Left ventricle myocardium inferior (tissue), 1 donor: Measurements from ENCODE around the gene MGME1. TPM values are rescaled to one million over a fixed set of nuclear protein-coding genes. Genes with fewer than 3 reads are reported as not detected.

Experiments
- DNase-seq: peaks from one replicate; pipeline ENCODE4 v3.0.0-alpha.2; 2020
- H3K27ac ChIP-seq: fragments of 200-600 bp; replicated peaks from 2 replicates; pipeline ENCODE4 v1.8.0; 2021
- H3K27me3 ChIP-seq: fragments of 200-600 bp; 2 replicates; pipeline ENCODE4 v1.8.0; 2021; ENCODE audit warnings: low read depth
- H3K36me3 ChIP-seq: fragments of 200-600 bp; 2 replicates; pipeline ENCODE4 v1.8.0; 2021
- H3K4me1 ChIP-seq: fragments of 200-600 bp; 2 replicates; pipeline ENCODE4 v1.8.0; 2021
- H3K4me3 ChIP-seq: fragments of 200-600 bp; 2 replicates; pipeline ENCODE4 v1.8.0; 2021; ENCODE audit warnings: mild to moderate bottlenecking, moderate library complexity
- H3K9me3 ChIP-seq: fragments of 200-600 bp; replicated peaks from 2 replicates; pipeline ENCODE4 v1.8.0; 2021
- CTCF ChIP-seq: fragments of 200-600 bp; IDR thresholded peaks from 2 replicates; pipeline ENCODE4 v1.8.0; 2021; ENCODE audit warnings: antibody characterized with exemption, mild to moderate bottlenecking, borderline replicate concordance
- intact Hi-C: fragments of 100-400 bp; cut with micrococcal nuclease; formaldehyde crosslinking; loops from one replicate; pipeline ENCODE4 v1.11.0; 2022
- total RNA-seq: library from RNA; stranded (reverse); fragmentation: NEBNext Ultra II Directional; extraction: Animal tissue kit (Norgen Biotek cat#: 25700); gene quantifications from one replicate; pipeline ENCODE4 v1.2.1, GENCODE V29; 2021
- donor health status: DM: no; HTN: yes; CAD: no; lungs with severe emphysema.

The MGME1 gene
- total RNA-seq, 1 donor from 2014 or later, result 13.6 TPM

- Histone ChIP-seq H3K9me3 (no peaks in the 10 kb centered on the region), H3K27ac (no peak overlapping the region), H3K36me3 (no peaks in the 10 kb centered on the region), H3K27me3 (peaks cover 45% of the 10 kb centered on the region), H3K4me3 (no peak overlapping the region), H3K4me1 (no peaks in the 10 kb centered on the region)
- no peak for TF ChIP-seq CTCF
- intact Hi-C loops, result no loop called here
- no peak for DNase-seq
These were observed 62.2 kb downstream of the MGME1 start for GRCh38 chr20:18031050-18031449.

DNA sequence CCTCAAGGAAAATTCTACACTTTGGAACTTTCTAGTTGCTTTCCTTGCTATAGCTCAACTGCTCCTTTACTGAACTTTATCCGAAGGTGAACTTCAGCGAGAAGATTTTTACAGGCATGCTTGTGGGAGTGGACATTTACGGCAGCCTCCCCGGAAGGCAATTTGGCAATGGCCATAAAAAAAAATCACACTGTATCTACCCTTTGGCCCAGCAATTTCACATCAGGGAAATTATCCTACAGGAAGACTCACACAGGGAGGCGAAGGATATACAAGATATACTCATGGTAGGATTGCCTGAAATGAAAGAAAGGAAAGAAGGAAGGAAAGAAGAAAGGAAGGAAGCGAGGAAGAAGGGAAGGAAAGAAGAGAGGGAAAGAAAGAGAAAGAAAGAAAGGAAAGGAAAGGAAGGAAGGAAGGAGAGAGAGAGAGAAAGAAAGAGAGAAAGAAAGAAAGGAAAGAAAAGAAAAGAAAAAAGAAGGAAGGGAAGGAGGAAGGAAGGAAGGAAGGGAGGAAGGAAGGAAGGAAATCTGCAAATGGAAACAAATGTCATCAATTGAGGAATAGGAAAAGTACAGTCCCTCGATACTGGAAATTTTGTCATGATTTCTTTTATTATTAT is 63.2 kb downstream of the MGME1 start:
- no peak for TF ChIP-seq CTCF
- H3K4me3 ChIP-seq, result no peak overlapping the region
- no peaks in the 10 kb centered on the region for H3K4me1 ChIP-seq
- H3K36me3 ChIP-seq, result no peaks in the 10 kb centered on the region
- intact Hi-C loops, result no loop called here
- H3K27ac ChIP-seq, result no peak overlapping the region
- DNase-seq, result no peak
- no peaks in the 10 kb centered on the region for H3K9me3 ChIP-seq
- peaks cover 46% of the 10 kb centered on the region for H3K27me3 ChIP-seq

GRCh38 chr20:18032977-18033892 is 64.4 kb downstream of the MGME1 start:
- H3K4me1 ChIP-seq, result no peaks in the 10 kb centered on the region
- H3K9me3 ChIP-seq, result no peaks in the 10 kb centered on the region
- H3K4me3 ChIP-seq, result no peak overlapping the region
- TF ChIP-seq CTCF, result no peak
- H3K27me3 ChIP-seq, result peaks cover 49% of the 10 kb centered on the region
- H3K36me3 ChIP-seq, result no peaks in the 10 kb centered on the region
- intact Hi-C loops, result no loop called here
- no peak for DNase-seq
- no peak overlapping the region for H3K27ac ChIP-seq

GRCh38 chr20:18034039-18034438 is 65.2 kb downstream of the MGME1 start:
- no peak overlapping the region for H3K4me3 ChIP-seq
- TF ChIP-seq CTCF, result no peak
- peaks cover 49% of the 10 kb centered on the region for H3K27me3 ChIP-seq
- H3K9me3 ChIP-seq, result no peaks in the 10 kb centered on the region
- DNase-seq, result no peak
- no peak overlapping the region for H3K27ac ChIP-seq
- intact Hi-C loops, result no loop called here
- H3K4me1 ChIP-seq, result no peaks in the 10 kb centered on the region
- no peaks in the 10 kb centered on the region for H3K36me3 ChIP-seq

DNA sequence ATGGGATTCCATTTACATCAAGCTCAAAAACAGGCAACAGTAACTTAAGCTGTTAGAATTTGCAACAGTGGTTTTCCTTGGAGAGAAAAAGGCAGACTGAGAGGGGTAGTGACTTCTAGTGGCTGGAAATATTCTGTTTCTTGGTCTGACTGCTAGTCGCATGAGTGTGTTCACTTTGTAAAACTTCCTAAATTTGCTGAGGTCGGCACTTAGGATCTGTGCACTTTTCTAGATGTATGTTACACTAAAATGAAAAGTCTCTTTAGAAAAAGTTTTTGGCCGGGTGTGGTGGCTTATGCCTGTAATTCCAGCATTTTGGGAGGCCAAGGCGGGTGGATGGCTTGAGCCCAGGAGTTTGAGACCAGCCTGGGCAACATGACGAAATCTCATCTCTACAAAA is 70.2 kb downstream of the MGME1 start:
- Histone ChIP-seq H3K27ac (no peak overlapping the region), H3K36me3 (no peaks in the 10 kb centered on the region), H3K27me3 (peaks cover 85% of the 10 kb centered on the region), H3K4me3 (no peak overlapping the region), H3K9me3 (peaks cover 15% of the 10 kb centered on the region), H3K4me1 (no peaks in the 10 kb centered on the region)
- intact Hi-C loops, result no loop called here
- TF ChIP-seq CTCF, result no peak
- no peak for DNase-seq

Other genes with a start within 250 kb of the MGME1 start
- 46.3 TPM for gene SNX5, start 224 bp upstream of the MGME1 start, total RNA-seq
- not detected for gene OVOL2, start 88.9 kb downstream of the MGME1 start, total RNA-seq
- 10.7 TPM for gene KAT14, start 168.8 kb downstream of the MGME1 start, total RNA-seq
- gene PET117, start 168.8 kb downstream of the MGME1 start, total RNA-seq, result 9.1 TPM